GM19043 (cell line): ENCODE data around the gene CSE1L.
"Not testable (repeated sequence)": the region's sequence is repeated elsewhere in the genome, so short reads cannot be mapped to it uniquely, and the experiment has no call there.

ENCODE experiments used
- ATAC-seq: cut with Tn5 transposase; IDR thresholded peaks from one replicate; pipeline ENCODE4 v1.9.1; 2021; ENCODE audit warnings: low read depth; ENCODE audit not compliant: unreplicated experiment

CSE1L gene

GRCh38 chr20:49074521-49074920 is 28.4 kb downstream of the CSE1L start:
- no peak for ATAC-seq

GRCh38 chr20:49078310-49078709 is 32.2 kb downstream of the CSE1L start:
- no peak for ATAC-seq

- ATAC-seq, result not testable (repeated sequence)
Observed at GRCh38 chr20:49082295-49082694, 36.2 kb downstream of the CSE1L start.

GRCh38 chr20:49091104-49091503 is 45.0 kb downstream of the CSE1L start:
- ATAC-seq, result no peak

- ATAC-seq, result no peak
Observed at GRCh38 chr20:49091762-49092161, 45.6 kb downstream of the CSE1L start.

GRCh38 chr20:49096203-49096730 is 50.2 kb downstream of the CSE1L start:
- no peak for ATAC-seq

- ATAC-seq, result no peak
Observed at GRCh38 chr20:49097159-49097558, 51.0 kb downstream of the CSE1L start.

- ATAC-seq, result no peak
Observed at GRCh38 chr20:49098136-49098535, 52.0 kb downstream of the CSE1L start.

- no peak for ATAC-seq
Observed at GRCh38 chr20:49099011-49099410, 52.9 kb downstream of the CSE1L start.

GRCh38 chr20:49100292-49100691 is 54.2 kb downstream of the CSE1L start:
- not testable (repeated sequence) for ATAC-seq

- ATAC-seq, result no peak
Observed at GRCh38 chr20:49100972-49101371, 54.9 kb downstream of the CSE1L start.

- no peak for ATAC-seq
Observed at GRCh38 chr20:49103019-49103418, 56.9 kb downstream of the CSE1L start.

- ATAC-seq, result no peak
Observed at GRCh38 chr20:49103647-49104364, 57.7 kb downstream of the CSE1L start.

- ATAC-seq, result no peak
Observed at GRCh38 chr20:49104365-49104648, 58.2 kb downstream of the CSE1L start.

GRCh38 chr20:49104979-49105547 is 59.0 kb downstream of the CSE1L start:
- not testable (repeated sequence) for ATAC-seq

GRCh38 chr20:49106328-49106727 is 60.2 kb downstream of the CSE1L start:
- no peak for ATAC-seq

GRCh38 chr20:49110767-49111694 is 64.9 kb downstream of the CSE1L start:
- no peak for ATAC-seq

- no peak for ATAC-seq
Observed at GRCh38 chr20:49112596-49113274, 66.6 kb downstream of the CSE1L start.

GRCh38 chr20:49115564-49115963 is 69.5 kb downstream of the CSE1L start:
- ATAC-seq, result no peak

- no peak for ATAC-seq
Observed at GRCh38 chr20:49118307-49118706, 72.2 kb downstream of the CSE1L start.

GRCh38 chr20:49119988-49120387 is 73.9 kb downstream of the CSE1L start:
- no peak for ATAC-seq
